ENCODE data around the gene STX1B. TPM values are rescaled to one million over a fixed set of nuclear protein-coding genes. Genes with fewer than 3 reads are reported as not detected.

The STX1B gene
- total RNA-seq, 1 donor from 2014 or later: 0.40 TPM

Other genes with a start within 250 kb of the STX1B start
- 7.0 and 8.2 TPM in 2 replicates for gene CFAP119, start 248.6 kb downstream of the STX1B start, total RNA-seq
- 47.2 and 73.8 TPM in 2 replicates for gene RNF40, start 248.3 kb downstream of the STX1B start, total RNA-seq
- 11.4 and 14.0 TPM in 2 replicates for gene ZNF629, start 223.4 kb downstream of the STX1B start, total RNA-seq
- gene BCL7C, start 116.6 kb downstream of the STX1B start, total RNA-seq: 57.6 and 79.1 TPM in 2 replicates
- gene CTF1, start 114.0 kb downstream of the STX1B start, total RNA-seq: 0.87 and 4.3 TPM in 2 replicates
- gene FBXL19, start 87.1 kb downstream of the STX1B start, total RNA-seq: 35.6 and 65.3 TPM in 2 replicates
- 10.4 and 37.6 TPM in 2 replicates for gene ORAI3, start 61.6 kb downstream of the STX1B start, total RNA-seq
- 4.7 and 5.5 TPM in 2 replicates for gene SETD1A, start 52.9 kb downstream of the STX1B start, total RNA-seq
- 22.9 and 24.2 TPM in 2 replicates for gene HSD3B7, start 25.4 kb downstream of the STX1B start, total RNA-seq
- 19.5 and 26.1 TPM in 2 replicates for gene STX4, start 22.9 kb upstream of the STX1B start, total RNA-seq
- 11.1 and 18.3 TPM in 2 replicates for gene ZNF668, start 63.6 kb upstream of the STX1B start, total RNA-seq
- 12.7 and 13.5 TPM in 2 replicates for gene ZNF646, start 63.8 kb upstream of the STX1B start, total RNA-seq
- 0.58 and 2.2 TPM in 2 replicates for gene PRSS53, start 78.3 kb upstream of the STX1B start, total RNA-seq
- 129 and 214 TPM in 2 replicates for gene VKORC1, start 84.2 kb upstream of the STX1B start, total RNA-seq
- gene BCKDK, start 97.7 kb upstream of the STX1B start, total RNA-seq: 78.2 and 80.3 TPM in 2 replicates
- gene KAT8, start 107.0 kb upstream of the STX1B start, total RNA-seq: 38.3 and 43.7 TPM in 2 replicates
- 27.4 and 53.6 TPM in 2 replicates for gene PRSS8, start 125.1 kb upstream of the STX1B start, total RNA-seq
- gene PRSS36, start 139.4 kb upstream of the STX1B start, total RNA-seq: 0.29 and 1.3 TPM in 2 replicates
- 67.2 and 83.8 TPM in 2 replicates for gene FUS, start 169.5 kb upstream of the STX1B start, total RNA-seq
- gene PYCARD, start 192.1 kb upstream of the STX1B start, total RNA-seq: 22.0 and 43.5 TPM in 2 replicates
- not detected in 2 replicates for gene TRIM72, start 203.5 kb upstream of the STX1B start, total RNA-seq
- gene PYDC1, start 206.5 kb upstream of the STX1B start, total RNA-seq: not detected in 2 replicates
- 0.06 and 0.72 TPM in 2 replicates for gene ITGAM, start 249.3 kb upstream of the STX1B start, total RNA-seq

All from epithelial cell of proximal tubule (primary cell).